Omental fat pad (tissue), 4 donors: ENCODE data around the gene VN1R5. TPM values are rescaled to one million over a fixed set of nuclear protein-coding genes. Genes with fewer than 3 reads are reported as not detected.

Source experiments
- ATAC-seq: fragments of 150-250 bp; one replicate; pipeline ENCODE4 v1.9.1; 2016; ENCODE audit warnings: mild to moderate bottlenecking, moderate library complexity; ENCODE audit not compliant: low FRiP score
- DNase-seq: peaks from one replicate; pipeline ENCODE4 v3.0.0-alpha.2; 2019; ENCODE audit warnings: low spot score
- CTCF ChIP-seq, 3 donors: fragments of 450-650 bp; IDR thresholded peaks; one replicate each; pipeline ENCODE4 v1.5.1; 2016 to 2017; ENCODE audit warnings: antibody characterized with exemption in 3 of 3, mild to moderate bottlenecking in 3 of 3, moderate library complexity in 2 of 3
- total RNA-seq, 4 donors: library from RNA; depleted of rRNA; stranded (reverse); fragments of >200 nt; gene quantifications; one replicate each; pipeline ENCODE4 v1.1.0, GENCODE V29; 2016

The VN1R5 gene
- total RNA-seq, 4 donors from 2014 or later: not detected

- DNase-seq: no peak
- ATAC-seq: no peak
- no peak for TF ChIP-seq CTCF (IDR thresholded peaks at IDR 0.05)
These were observed 12.2 kb upstream of the VN1R5 start for GRCh38 chr1:247243524-247244137.

- no peak for TF ChIP-seq CTCF (IDR thresholded peaks at IDR 0.05)
- no peak for DNase-seq
- ATAC-seq: no peak
These were observed 9.4 kb upstream of the VN1R5 start for GRCh38 chr1:247246325-247247115.

GRCh38 chr1:247247568-247247967 lies 8.3 kb upstream of the VN1R5 start:
- no peak for TF ChIP-seq CTCF (IDR thresholded peaks at IDR 0.05)
- DNase-seq (no peak), ATAC-seq (no peak)

- TF ChIP-seq CTCF (IDR thresholded peaks at IDR 0.05): no peak
- DNase-seq (no peak), ATAC-seq (no peak)
These were observed 10.2 kb downstream of the VN1R5 start for GRCh38 chr1:247266053-247266452.

- TF ChIP-seq CTCF (IDR thresholded peaks at IDR 0.05): no peak
- DNase-seq (no peak), ATAC-seq (no peak)
These were observed 12.6 kb downstream of the VN1R5 start for GRCh38 chr1:247268390-247269045.

- ATAC-seq (no peak), DNase-seq (no peak)
- TF ChIP-seq CTCF (IDR thresholded peaks at IDR 0.05): no peak
These were observed 13.3 kb downstream of the VN1R5 start for GRCh38 chr1:247269133-247269532.
